ENCODE measurements around the gene ERICH3.

DNA sequence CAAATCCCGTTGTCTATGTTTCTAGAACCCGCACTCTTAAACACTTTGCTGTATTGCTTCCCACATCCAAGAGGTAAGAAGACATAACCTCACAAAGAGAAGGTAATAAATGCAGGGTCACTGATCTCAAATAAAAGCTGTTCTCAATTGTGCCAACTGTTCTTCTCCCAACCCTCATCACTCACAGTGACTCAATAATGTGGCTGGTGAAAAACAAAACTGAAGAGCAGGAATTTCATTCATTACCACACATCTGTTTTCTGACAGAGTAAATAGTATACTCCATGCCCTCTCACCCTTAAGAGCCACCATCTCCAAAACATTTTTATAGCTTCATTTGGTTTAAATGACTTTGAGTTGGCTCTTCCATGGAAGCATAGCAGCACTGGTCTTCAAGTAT lies 6.2 kb upstream of the ERICH3 start:
- TF ChIP-seq, protein P1, sequence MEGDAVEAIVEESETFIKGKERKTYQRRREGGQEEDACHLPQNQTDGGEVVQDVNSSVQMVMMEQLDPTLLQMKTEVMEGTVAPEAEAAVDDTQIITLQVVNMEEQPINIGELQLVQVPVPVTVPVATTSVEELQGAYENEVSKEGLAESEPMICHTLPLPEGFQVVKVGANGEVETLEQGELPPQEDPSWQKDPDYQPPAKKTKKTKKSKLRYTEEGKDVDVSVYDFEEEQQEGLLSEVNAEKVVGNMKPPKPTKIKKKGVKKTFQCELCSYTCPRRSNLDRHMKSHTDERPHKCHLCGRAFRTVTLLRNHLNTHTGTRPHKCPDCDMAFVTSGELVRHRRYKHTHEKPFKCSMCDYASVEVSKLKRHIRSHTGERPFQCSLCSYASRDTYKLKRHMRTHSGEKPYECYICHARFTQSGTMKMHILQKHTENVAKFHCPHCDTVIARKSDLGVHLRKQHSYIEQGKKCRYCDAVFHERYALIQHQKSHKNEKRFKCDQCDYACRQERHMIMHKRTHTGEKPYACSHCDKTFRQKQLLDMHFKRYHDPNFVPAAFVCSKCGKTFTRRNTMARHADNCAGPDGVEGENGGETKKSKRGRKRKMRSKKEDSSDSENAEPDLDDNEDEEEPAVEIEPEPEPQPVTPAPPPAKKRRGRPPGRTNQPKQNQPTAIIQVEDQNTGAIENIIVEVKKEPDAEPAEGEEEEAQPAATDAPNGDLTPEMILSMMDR (IDR thresholded peaks at IDR 0.05; ENCODE audit: poor library complexity) = no peak
- TF ChIP-seq EZH2phosphoT487 (IDR thresholded peaks at IDR 0.05; ENCODE audit: low read depth, severe bottlenecking, unreplicated experiment) = no peak
